Tibial nerve (tissue), 4 donors: ENCODE results near the gene C4orf33. TPM values are rescaled to one million over a fixed set of nuclear protein-coding genes. Genes with fewer than 3 reads are reported as not detected.

Source experiments
- DNase-seq, 2 donors: peaks; one replicate each; pipeline ENCODE4 v3.0.0-alpha.2; 2019; ENCODE audit warnings: low spot score in 2 of 2
- H3K27ac ChIP-seq, 4 donors: fragments of 200-600 bp; sonication (generic) in 3 of 4; one replicate each; pipeline ENCODE4 v1.5.1; 2017 to 2019; ENCODE audit warnings: mild to moderate bottlenecking in 1 of 4
- H3K27me3 ChIP-seq, 2 donors: fragments of 200-600 bp; sonication (generic) in 1 of 2; one replicate each; pipeline versions ENCODE4 v1.5.1 to v1.6.0; 2017 to 2019
- H3K36me3 ChIP-seq, 3 donors: fragments of 200-600 bp; sonication (generic); one replicate each; pipeline ENCODE4 v1.5.1; 2018 to 2019
- H3K4me1 ChIP-seq, 4 donors: fragments of 200-600 bp; sonication (generic) in 3 of 4; one replicate each; pipeline ENCODE4 v1.5.1; 2017 to 2019
- H3K4me3 ChIP-seq, 4 donors: fragments of 200-600 bp; sonication (generic) in 3 of 4; one replicate each; pipeline ENCODE4 v1.5.1; 2017 to 2019; ENCODE audit warnings: mild to moderate bottlenecking in 1 of 4, moderate library complexity in 1 of 4
- H3K9me3 ChIP-seq, 4 donors: fragments of 200-600 bp; sonication (generic) in 3 of 4; one replicate each; pipeline ENCODE4 v1.5.1; 2017 to 2019
- CTCF ChIP-seq, 5 experiments: fragments of 200-600 bp in 3 of 5; fragments of 450-650 bp in 2 of 5; sonication (generic) in 3 of 5; IDR thresholded peaks; one replicate each; pipeline ENCODE4 v1.5.1; 2016 to 2019; ENCODE audit warnings: antibody characterized with exemption in 5 of 5, mild to moderate bottlenecking in 3 of 5, moderate library complexity in 2 of 5
- EP300 ChIP-seq, 2 donors: sonication (generic); formaldehyde crosslinking; IDR thresholded peaks; one replicate each; pipeline ENCODE4 v1.6.1; 2017; ENCODE audit warnings: antibody characterized with exemption in 2 of 2, mild to moderate bottlenecking in 1 of 2
- POLR2A ChIP-seq, 2 donors: fragments of 450-650 bp; IDR thresholded peaks; one replicate each; pipeline ENCODE4 v1.6.1; 2017; ENCODE audit warnings: antibody characterized with exemption in 2 of 2, mild to moderate bottlenecking in 2 of 2, moderate library complexity in 2 of 2
- WGBS, 2 donors: methylation state at CpG; one replicate each; pipeline ENCODE4 v1.1.5; 2018; 5-methylcytosine and 5-hydroxymethylcytosine counted together
- total RNA-seq, 4 donors: library from RNA; depleted of rRNA; stranded (reverse); fragments of >200 nt; gene quantifications; one replicate each; pipeline ENCODE4 v1.1.0, GENCODE V29; 2016

Gene C4orf33
- total RNA-seq, 4 donors from 2014 or later: 3.3 to 12.1 (median 8.1) TPM

- no peak for DNase-seq
- Histone ChIP-seq H3K4me3 (no peak overlapping the region), H3K27ac (no peak overlapping the region), H3K4me1 (no peaks in the 10 kb centered on the region), H3K27me3 (no peaks in the 10 kb centered on the region), H3K36me3 (peaks cover 0 to 23% (median 0%) of the 10 kb centered on the region in 3 donors), H3K9me3 (no peaks in the 10 kb centered on the region)
- no peak for TF ChIP-seq EP300 (IDR thresholded peaks at IDR 0.05)
- no peak for TF ChIP-seq POLR2A (IDR thresholded peaks at IDR 0.05)
- no peak for TF ChIP-seq CTCF (IDR thresholded peaks at IDR 0.05)
- 69 to 70% methylated on average over 3 of the region's 3 CpGs for WGBS, 2 donors
Observed at GRCh38 chr4:129109965-129110824, 14.2 kb downstream of the C4orf33 start.

GRCh38 chr4:129110931-129111330, 15.0 kb downstream of the C4orf33 start:
- no peak overlapping the region for H3K27ac ChIP-seq
- TF ChIP-seq CTCF (IDR thresholded peaks at IDR 0.05): no peak
- WGBS, 2 donors: 81 to 82% methylated on average over 3 of the region's 3 CpGs
- no peaks in the 10 kb centered on the region for H3K27me3 ChIP-seq
- H3K36me3 ChIP-seq: peaks cover 0 to 23% (median 0%) of the 10 kb centered on the region in 3 donors
- H3K4me1 ChIP-seq: no peaks in the 10 kb centered on the region
- no peaks in the 10 kb centered on the region for H3K9me3 ChIP-seq
- no peak for DNase-seq
- no peak overlapping the region for H3K4me3 ChIP-seq

- DNase-seq: no peak
- no peak overlapping the region for H3K27ac ChIP-seq
- H3K36me3 ChIP-seq: peaks cover 0 to 23% (median 0%) of the 10 kb centered on the region in 3 donors
- H3K9me3 ChIP-seq: no peaks in the 10 kb centered on the region
- TF ChIP-seq EP300 (IDR thresholded peaks at IDR 0.05) (no peak), CTCF (IDR thresholded peaks at IDR 0.05) (no peak), POLR2A (IDR thresholded peaks at IDR 0.05) (no peak)
- H3K4me1 ChIP-seq: no peaks in the 10 kb centered on the region
- no peak overlapping the region for H3K4me3 ChIP-seq
- H3K27me3 ChIP-seq: no peaks in the 10 kb centered on the region
Observed at GRCh38 chr4:129111919-129112318, 16.0 kb downstream of the C4orf33 start.

GRCh38 chr4:129113434-129113833, 17.5 kb downstream of the C4orf33 start:
- no peaks in the 10 kb centered on the region for H3K27me3 ChIP-seq
- H3K4me1 ChIP-seq: no peaks in the 10 kb centered on the region
- TF ChIP-seq CTCF (IDR thresholded peaks at IDR 0.05) (no peak), POLR2A (IDR thresholded peaks at IDR 0.05) (no peak), EP300 (IDR thresholded peaks at IDR 0.05) (no peak)
- H3K4me3 ChIP-seq: no peak overlapping the region
- WGBS, 2 donors: 15 to 16% methylated on average over 1 of the region's 1 CpG
- peaks cover 0 to 23% (median 0%) of the 10 kb centered on the region in 3 donors for H3K36me3 ChIP-seq
- no peaks in the 10 kb centered on the region for H3K9me3 ChIP-seq
- DNase-seq: no peak
- no peak overlapping the region for H3K27ac ChIP-seq

- Histone ChIP-seq H3K27ac (no peak overlapping the region), H3K4me1 (no peaks in the 10 kb centered on the region), H3K27me3 (no peaks in the 10 kb centered on the region), H3K9me3 (no peaks in the 10 kb centered on the region), H3K4me3 (no peak overlapping the region), H3K36me3 (peaks cover 0 to 21% (median 0%) of the 10 kb centered on the region in 3 donors)
- no peak for DNase-seq
- WGBS, 2 donors: 6 to 21% methylated on average over 1 of the region's 1 CpG
- TF ChIP-seq POLR2A (IDR thresholded peaks at IDR 0.05) (no peak), EP300 (IDR thresholded peaks at IDR 0.05) (no peak), CTCF (IDR thresholded peaks at IDR 0.05) (no peak)
Observed at GRCh38 chr4:129113919-129114318, 18.0 kb downstream of the C4orf33 start.
